Panc1 (cell line): Measurements from ENCODE around the gene RABEP1. TPM values are rescaled to one million over a fixed set of nuclear protein-coding genes. Genes with fewer than 3 reads are reported as not detected.

Source experiments
- ATAC-seq: fragments of 200-7000 bp; cut with Tn5 transposase; 2 replicates; pipeline ENCODE4 v1.9.1; 2020; ENCODE audit warnings: mild to moderate bottlenecking, moderate library complexity
- BruUV-seq: library from RNA; stranded (reverse); fragments of 400-500 nt; replicated peaks from 2 replicates; lab custom pipeline; 2021; lab: Mats Ljungman, UMichigan
- CTCF ChIA-PET: fragments of 300-600 bp; sonication (Branson Sonifier 250); formaldehyde crosslinking; loops from one replicate; lab custom pipeline; 2022; ENCODE audit warnings: antibody characterized with exemption; lab: Charles Lee
- POLR2A ChIA-PET: fragments of 300-600 bp; sonication (Branson Sonifier 250); formaldehyde crosslinking; loops from one replicate; lab custom pipeline; 2022; ENCODE audit warnings: antibody characterized with exemption; lab: Charles Lee
- DNase-seq: peaks from one replicate; pipeline ENCODE4 v3.0.0-alpha.2; 2010; ENCODE audit warnings: low read depth, low spot score
- H3K27ac ChIP-seq: 2 replicates; pipeline ENCODE4 v1.5.1; 2011; ENCODE audit warnings: mild to moderate bottlenecking, low read length, inconsistent platforms
- H3K27me3 ChIP-seq: fragments of 200-500 bp; sonication (Bioruptor generic); 2 replicates; pipeline ENCODE4 v1.6.0; 2014; ENCODE audit warnings: low read length, inconsistent platforms; ENCODE audit not compliant: control insufficient read depth, insufficient read depth
- H3K36me3 ChIP-seq: fragments of 200-500 bp; sonication (Bioruptor generic); 2 replicates; pipeline ENCODE4 v1.5.1; 2014; ENCODE audit warnings: inconsistent platforms, mild to moderate bottlenecking, low read length, moderate library complexity; ENCODE audit not compliant: control insufficient read depth, insufficient read depth
- H3K4me1 ChIP-seq: 2 replicates; pipeline ENCODE4 v1.5.1; 2011; ENCODE audit warnings: inconsistent platforms, mild to moderate bottlenecking, low read length, moderate library complexity; ENCODE audit not compliant: control insufficient read depth, insufficient read depth
- H3K4me3 ChIP-seq, 2 experiments: 2 replicates each; pipeline ENCODE4 v1.5.1; 2011 to 2012; ENCODE audit warnings: low read depth in 2 of 2, low read length in 2 of 2, mild to moderate bottlenecking in 2 of 2, inconsistent platforms in 1 of 2, moderate library complexity in 1 of 2
- H3K9me3 ChIP-seq: fragments of 200-500 bp; sonication (Bioruptor generic); 2 replicates; pipeline ENCODE4 v1.5.1; 2014; ENCODE audit warnings: low read depth, mild to moderate bottlenecking, inconsistent platforms, low read length, moderate library complexity; ENCODE audit not compliant: control insufficient read depth, insufficient read depth
- CTCF ChIP-seq: fragments of 450-650 bp; IDR thresholded peaks from 2 replicates; pipeline ENCODE4 v1.5.1; 2017; ENCODE audit warnings: mild to moderate bottlenecking
- POLR2AphosphoS5 ChIP-seq: IDR thresholded peaks from 2 replicates; pipeline ENCODE4 v1.6.1; 2012; ENCODE audit warnings: mild to moderate bottlenecking, low read depth, low read length, moderate library complexity
- REST ChIP-seq, 2 experiments: IDR thresholded peaks; 2 replicates each; pipeline ENCODE4 v1.6.1; 2011 to 2012; ENCODE audit warnings: low read depth in 2 of 2, control low read depth in 1 of 2, low read length in 1 of 2, mild to moderate bottlenecking in 1 of 2, moderate library complexity in 1 of 2; ENCODE audit not compliant: insufficient read depth in 1 of 2
- in situ Hi-C: cut with HindIII; loops from 2 replicates; pipeline ENCODE4 v1.10.0; 2016; ENCODE audit warnings: low sequenced_read_pairs, low pct_unique_long_range_greater_than_20kb
- intact Hi-C: fragments of 100-400 bp; cut with micrococcal nuclease; formaldehyde crosslinking; loops from one replicate; pipeline ENCODE4 v1.10.0; 2022; ENCODE audit not compliant: unreplicated experiment
- total RNA-seq: library from RNA; stranded (reverse); gene quantifications from one replicate; pipeline ENCODE4 v1.2.1, GENCODE V29; 2021; ENCODE audit not compliant: unreplicated experiment

RABEP1 gene
- total RNA-seq, 1 experiment from 2014 or later: 28.2 TPM

- Histone ChIP-seq H3K9me3 (no peaks in the 10 kb centered on the region), H3K4me3 (no peak overlapping the region), H3K36me3 (peaks cover 6% of the 10 kb centered on the region), H3K27me3 (no peaks in the 10 kb centered on the region), H3K4me1 (no peaks in the 10 kb centered on the region), H3K27ac (no peak overlapping the region)
- POLR2A ChIA-PET: interaction anchor here (0.6 kb wide), 1 partner anchor 173 kb away, joined by 8 read pairs; no protein-coding TSS in a partner anchor
- DNase-seq (no peak), ATAC-seq (peak; percentile 18; the same call in 1 of the 2 replicates)
- intact Hi-C loops (no loop called here), in situ Hi-C loops (no loop called here)
- no TSS peak for BruUV-seq
- TF ChIP-seq REST (IDR thresholded peaks at IDR 0.05; ENCODE audit: insufficient read depth in 1 of 2, low read depth in 2 of 2, low read length in 1 of 2): no peak
- no peak for TF ChIP-seq CTCF
- no peak for TF ChIP-seq POLR2AphosphoS5
- CTCF ChIA-PET: no interaction called here
These were observed 96.6 kb downstream of the RABEP1 start for GRCh38 chr17:5378566-5379207.

- intact Hi-C loops: no loop called here
- Histone ChIP-seq H3K36me3 (peaks cover 14% of the 10 kb centered on the region), H3K27ac (no peak overlapping the region)
These were observed 97.4 kb downstream of the RABEP1 start for GRCh38 chr17:5379351-5380107.

More at GRCh38 chr17:5379351-5380107, 97.4 kb downstream of the RABEP1 start:
- POLR2A ChIA-PET: interaction anchor here (0.6 kb wide), 1 partner anchor 174 kb away, joined by 8 read pairs; no protein-coding TSS in a partner anchor
- no peaks in the 10 kb centered on the region for H3K9me3 ChIP-seq
- no peak overlapping the region for H3K4me3 ChIP-seq
- H3K4me1 ChIP-seq: no peaks in the 10 kb centered on the region
- DNase-seq: no peak
- CTCF ChIA-PET: no interaction called here
- TF ChIP-seq REST (IDR thresholded peaks at IDR 0.05; ENCODE audit: insufficient read depth in 1 of 2, low read depth in 2 of 2, low read length in 1 of 2): no peak
- BruUV-seq: TSS peak; percentile 15
- H3K27me3 ChIP-seq: no peaks in the 10 kb centered on the region
- ATAC-seq: no peak
- in situ Hi-C loops: no loop called here
